ENCODE results near the gene PRKAR1A.
"Not testable (repeated sequence)": the region's sequence is repeated elsewhere in the genome, so short reads cannot be mapped to it uniquely, and the experiment has no call there.

PRKAR1A gene

GRCh38 chr17:68516732-68517131 is 4.5 kb downstream of the PRKAR1A start:
- H3K27me3 ChIP-seq (ENCODE audit: insufficient read depth, low read length): no peaks in the 10 kb centered on the region
- H3K9me3 ChIP-seq (ENCODE audit: low read length): peaks cover 12% of the 10 kb centered on the region
- H3K4me3 ChIP-seq (ENCODE audit: low read length): no peak overlapping the region
- H3K4me1 ChIP-seq (ENCODE audit: insufficient read depth, low read length): peaks cover 27% of the 10 kb centered on the region
- no peak overlapping the region for H2AFZ ChIP-seq (ENCODE audit: low read depth, low read length)
- H3K36me3 ChIP-seq (ENCODE audit: insufficient read depth, low read length): peaks cover 50% of the 10 kb centered on the region

- H3K36me3 ChIP-seq (ENCODE audit: insufficient read depth, low read length): peaks cover 57% of the 10 kb centered on the region
- H3K4me3 ChIP-seq (ENCODE audit: low read length): not testable (repeated sequence)
- H3K9me3 ChIP-seq (ENCODE audit: low read length): peaks cover 12% of the 10 kb centered on the region
Observed at GRCh38 chr17:68517605-68518004, 5.4 kb downstream of the PRKAR1A start.

GRCh38 chr17:68518063-68518815 is 6.0 kb downstream of the PRKAR1A start:
- Histone ChIP-seq H2AFZ (ENCODE audit: low read depth, low read length) (no peak overlapping the region), H3K27me3 (ENCODE audit: insufficient read depth, low read length) (no peaks in the 10 kb centered on the region), H3K36me3 (ENCODE audit: insufficient read depth, low read length) (peaks cover 63% of the 10 kb centered on the region), H3K4me1 (ENCODE audit: insufficient read depth, low read length) (peaks cover 27% of the 10 kb centered on the region), H3K4me3 (ENCODE audit: low read length) (no peak overlapping the region), H3K9me3 (ENCODE audit: low read length) (peaks cover 12% of the 10 kb centered on the region)

More at GRCh38 chr17:68517605-68518004, 5.4 kb downstream of the PRKAR1A start:
- H2AFZ ChIP-seq (ENCODE audit: low read depth, low read length); H3K27me3 ChIP-seq (ENCODE audit: insufficient read depth, low read length): not testable (repeated sequence)
- peaks cover 27% of the 10 kb centered on the region for H3K4me1 ChIP-seq (ENCODE audit: insufficient read depth, low read length)

- peaks cover 70% of the 10 kb centered on the region for H3K36me3 ChIP-seq (ENCODE audit: insufficient read depth, low read length)
Observed at GRCh38 chr17:68519051-68519450, 6.8 kb downstream of the PRKAR1A start.

GRCh38 chr17:68519911-68520310 is 7.7 kb downstream of the PRKAR1A start:
- Histone ChIP-seq H3K4me1 (ENCODE audit: insufficient read depth, low read length) (peaks cover 12% of the 10 kb centered on the region), H3K27me3 (ENCODE audit: insufficient read depth, low read length) (no peaks in the 10 kb centered on the region), H3K36me3 (ENCODE audit: insufficient read depth, low read length) (peaks cover 78% of the 10 kb centered on the region), H2AFZ (ENCODE audit: low read depth, low read length) (no peak overlapping the region), H3K9me3 (ENCODE audit: low read length) (peaks cover 12% of the 10 kb centered on the region), H3K4me3 (ENCODE audit: low read length) (no peak overlapping the region)

More at GRCh38 chr17:68519051-68519450, 6.8 kb downstream of the PRKAR1A start:
- H3K9me3 ChIP-seq (ENCODE audit: low read length): peaks cover 12% of the 10 kb centered on the region
- not testable (repeated sequence) for H2AFZ ChIP-seq (ENCODE audit: low read depth, low read length); H3K4me3 ChIP-seq (ENCODE audit: low read length); H3K27me3 ChIP-seq (ENCODE audit: insufficient read depth, low read length)
- H3K4me1 ChIP-seq (ENCODE audit: insufficient read depth, low read length): peaks cover 21% of the 10 kb centered on the region

- H3K36me3 ChIP-seq (ENCODE audit: insufficient read depth, low read length): peaks cover 86% of the 10 kb centered on the region
- H3K4me1 ChIP-seq (ENCODE audit: insufficient read depth, low read length): no peaks in the 10 kb centered on the region
- H3K27me3 ChIP-seq (ENCODE audit: insufficient read depth, low read length): no peaks in the 10 kb centered on the region
- H2AFZ ChIP-seq (ENCODE audit: low read depth, low read length): no peak overlapping the region
- H3K9me3 ChIP-seq (ENCODE audit: low read length): peaks cover 10% of the 10 kb centered on the region
- no peak overlapping the region for H3K4me3 ChIP-seq (ENCODE audit: low read length)
Observed at GRCh38 chr17:68522266-68522665, 10.0 kb downstream of the PRKAR1A start.

- Histone ChIP-seq H3K27me3 (ENCODE audit: insufficient read depth, low read length) (no peaks in the 10 kb centered on the region), H3K36me3 (ENCODE audit: insufficient read depth, low read length) (peaks cover 93% of the 10 kb centered on the region), H3K4me1 (ENCODE audit: insufficient read depth, low read length) (no peaks in the 10 kb centered on the region), H3K4me3 (ENCODE audit: low read length) (no peak overlapping the region), H2AFZ (ENCODE audit: low read depth, low read length) (no peak overlapping the region), H3K9me3 (ENCODE audit: low read length) (no peaks in the 10 kb centered on the region)
Observed at GRCh38 chr17:68526548-68526947, 14.3 kb downstream of the PRKAR1A start.

- Histone ChIP-seq H3K36me3 (ENCODE audit: insufficient read depth, low read length) (peaks cover 95% of the 10 kb centered on the region), H2AFZ (ENCODE audit: low read depth, low read length) (no peak overlapping the region), H3K4me1 (ENCODE audit: insufficient read depth, low read length) (no peaks in the 10 kb centered on the region), H3K4me3 (ENCODE audit: low read length) (no peak overlapping the region), H3K9me3 (ENCODE audit: low read length) (no peaks in the 10 kb centered on the region), H3K27me3 (ENCODE audit: insufficient read depth, low read length) (no peaks in the 10 kb centered on the region)
Observed at GRCh38 chr17:68527314-68527713, 15.1 kb downstream of the PRKAR1A start.

- Histone ChIP-seq H3K4me1 (ENCODE audit: insufficient read depth, low read length) (no peaks in the 10 kb centered on the region), H3K9me3 (ENCODE audit: low read length) (no peaks in the 10 kb centered on the region), H3K36me3 (ENCODE audit: insufficient read depth, low read length) (peaks cover 90% of the 10 kb centered on the region), H3K4me3 (ENCODE audit: low read length) (no peak overlapping the region), H3K27me3 (ENCODE audit: insufficient read depth, low read length) (no peaks in the 10 kb centered on the region), H2AFZ (ENCODE audit: low read depth, low read length) (no peak overlapping the region)
Observed at GRCh38 chr17:68531252-68531651, 19.0 kb downstream of the PRKAR1A start.

- Histone ChIP-seq H3K36me3 (ENCODE audit: insufficient read depth, low read length) (peaks cover 88% of the 10 kb centered on the region), H2AFZ (ENCODE audit: low read depth, low read length) (no peak overlapping the region), H3K4me3 (ENCODE audit: low read length) (no peak overlapping the region), H3K27me3 (ENCODE audit: insufficient read depth, low read length) (no peaks in the 10 kb centered on the region), H3K4me1 (ENCODE audit: insufficient read depth, low read length) (no peaks in the 10 kb centered on the region), H3K9me3 (ENCODE audit: low read length) (no peaks in the 10 kb centered on the region)
Observed at GRCh38 chr17:68532826-68533225, 20.6 kb downstream of the PRKAR1A start.

- no peak overlapping the region for H3K4me3 ChIP-seq (ENCODE audit: low read length)
- no peaks in the 10 kb centered on the region for H3K27me3 ChIP-seq (ENCODE audit: insufficient read depth, low read length)
- no peaks in the 10 kb centered on the region for H3K4me1 ChIP-seq (ENCODE audit: insufficient read depth, low read length)
- peaks cover 88% of the 10 kb centered on the region for H3K36me3 ChIP-seq (ENCODE audit: insufficient read depth, low read length)
- H3K9me3 ChIP-seq (ENCODE audit: low read length): no peaks in the 10 kb centered on the region
- no peak overlapping the region for H2AFZ ChIP-seq (ENCODE audit: low read depth, low read length)
Observed at GRCh38 chr17:68533887-68534694, 21.9 kb downstream of the PRKAR1A start.

- Histone ChIP-seq H3K27me3 (ENCODE audit: insufficient read depth, low read length) (no peaks in the 10 kb centered on the region), H2AFZ (ENCODE audit: low read depth, low read length) (no peak overlapping the region), H3K4me1 (ENCODE audit: insufficient read depth, low read length) (no peaks in the 10 kb centered on the region), H3K36me3 (ENCODE audit: insufficient read depth, low read length) (peaks cover 87% of the 10 kb centered on the region), H3K4me3 (ENCODE audit: low read length) (no peak overlapping the region), H3K9me3 (ENCODE audit: low read length) (no peaks in the 10 kb centered on the region)
Observed at GRCh38 chr17:68534695-68535088, 22.5 kb downstream of the PRKAR1A start.

- H3K36me3 ChIP-seq (ENCODE audit: insufficient read depth, low read length): peaks cover 80% of the 10 kb centered on the region
- H3K9me3 ChIP-seq (ENCODE audit: low read length): no peaks in the 10 kb centered on the region
- H2AFZ ChIP-seq (ENCODE audit: low read depth, low read length): no peak overlapping the region
- no peaks in the 10 kb centered on the region for H3K27me3 ChIP-seq (ENCODE audit: insufficient read depth, low read length)
- H3K4me1 ChIP-seq (ENCODE audit: insufficient read depth, low read length): no peaks in the 10 kb centered on the region
- H3K4me3 ChIP-seq (ENCODE audit: low read length): no peak overlapping the region
Observed at GRCh38 chr17:68535922-68536321, 23.7 kb downstream of the PRKAR1A start.
